ENCODE measurements around the gene FRMD3. TPM values are rescaled to one million over a fixed set of nuclear protein-coding genes. Genes with fewer than 3 reads are reported as not detected.

The FRMD3 gene
- total RNA-seq, 1 experiment from 2014 or later, result 1.9 TPM

GRCh38 chr9:83475741-83476140 lies 62.5 kb downstream of the FRMD3 start:
- H4K20me1 ChIP-seq (ENCODE audit: insufficient read depth), result no peaks in the 10 kb centered on the region
- no peak overlapping the region for H3K27ac ChIP-seq
- peaks cover 47% of the 10 kb centered on the region for H3K4me1 ChIP-seq (replicated peaks; ENCODE audit: insufficient read depth)
- DNase-seq, result no peak
- no peaks in the 10 kb centered on the region for H3K79me2 ChIP-seq (ENCODE audit: low read depth)
- intact Hi-C loops (cut with micrococcal nuclease; ENCODE audit: unreplicated experiment), result loop anchor here (10.0 kb wide), 1 partner anchor 91 kb away; no protein-coding TSS in a partner anchor
- ChIA-PET POLR2A (ENCODE audit: unreplicated experiment) (no interaction called here), CTCF (no interaction called here)
- H3K36me3 ChIP-seq (ENCODE audit: low read depth), result 0 out of 2 replicates have a peak, but pooled peaks cover 4% of the 10 kb centered on the region
- no peaks in the 10 kb centered on the region for H3K9me2 ChIP-seq (ENCODE audit: insufficient read depth)
- peaks cover 30% of the 10 kb centered on the region for H3F3A ChIP-seq (ENCODE audit: insufficient read depth, low read depth)
- no peak overlapping the region for H3K4me3 ChIP-seq
- no peak overlapping the region for H3K4me2 ChIP-seq
- H3K9me3 ChIP-seq (ENCODE audit: insufficient read depth, low read depth), result peaks cover 4% of the 10 kb centered on the region; the same call in 1 of the 2 replicates
- H3K27me3 ChIP-seq (ENCODE audit: insufficient read depth, low read depth), result no peaks in the 10 kb centered on the region
- BruUV-seq (replicated peaks), result no TSS peak
- H2AFZ ChIP-seq, result no peak overlapping the region
- no peak for TF ChIP-seq EZH2 (IDR thresholded peaks at IDR 0.05; ENCODE audit: low read depth)
- no peak for TF ChIP-seq CTCF (conservative IDR thresholded peaks at IDR 0.05)

- H3K4me1 ChIP-seq (replicated peaks; ENCODE audit: insufficient read depth), result peaks cover 50% of the 10 kb centered on the region
- peaks cover 30% of the 10 kb centered on the region for H3F3A ChIP-seq (ENCODE audit: insufficient read depth, low read depth)
- peak overlapping the region; percentile 88 for H3K27ac ChIP-seq
- no peak overlapping the region for H3K4me3 ChIP-seq
- CTCF ChIA-PET, result no interaction called here
- no peaks in the 10 kb centered on the region for H3K9me3 ChIP-seq (ENCODE audit: insufficient read depth, low read depth)
- intact Hi-C loops (cut with micrococcal nuclease; ENCODE audit: unreplicated experiment), result loop anchor here (5.0 to 10.0 kb wide), 2 partner anchors 63 to 90 kb away; partner anchors contain the start of gene FRMD3
- BruUV-seq (replicated peaks), result no TSS peak
- no peaks in the 10 kb centered on the region for H3K36me3 ChIP-seq (ENCODE audit: low read depth)
- H3K4me2 ChIP-seq, result peak overlapping the region; percentile 58; the same call in 1 of the 2 replicates
- H3K27me3 ChIP-seq (ENCODE audit: insufficient read depth, low read depth), result no peaks in the 10 kb centered on the region
- H3K9me2 ChIP-seq (ENCODE audit: insufficient read depth), result no peaks in the 10 kb centered on the region
- H2AFZ ChIP-seq, result no peak overlapping the region
- no peaks in the 10 kb centered on the region for H3K79me2 ChIP-seq (ENCODE audit: low read depth)
- POLR2A ChIA-PET (ENCODE audit: unreplicated experiment), result interaction anchor here (0.5 to 0.6 kb wide), 2 partner anchors 23 to 1454 kb away, joined by 5 to 11 read pairs; no protein-coding TSS in a partner anchor
- TF ChIP-seq EZH2 (IDR thresholded peaks at IDR 0.05; ENCODE audit: low read depth) (no peak), CTCF (conservative IDR thresholded peaks at IDR 0.05) (no peak)
- DNase-seq, result no peak
- H4K20me1 ChIP-seq (ENCODE audit: insufficient read depth), result no peaks in the 10 kb centered on the region
Measured at GRCh38 chr9:83474631-83475030, 63.6 kb downstream of the FRMD3 start.

GRCh38 chr9:83473488-83473971 lies 64.7 kb downstream of the FRMD3 start:
- Histone ChIP-seq H3K4me1 (replicated peaks; ENCODE audit: insufficient read depth) (peaks cover 50% of the 10 kb centered on the region), H3K79me2 (ENCODE audit: low read depth) (no peaks in the 10 kb centered on the region)
- no TSS peak for BruUV-seq (replicated peaks)

More at GRCh38 chr9:83473488-83473971, 64.7 kb downstream of the FRMD3 start:
- POLR2A ChIA-PET (ENCODE audit: unreplicated experiment), result no interaction called here
- intact Hi-C loops (cut with micrococcal nuclease; ENCODE audit: unreplicated experiment), result loop anchor here (5.0 to 10.0 kb wide), 2 partner anchors 64 to 89 kb away; partner anchors contain the start of gene FRMD3
- no peaks in the 10 kb centered on the region for H3K9me3 ChIP-seq (ENCODE audit: insufficient read depth, low read depth)
- no peaks in the 10 kb centered on the region for H3K27me3 ChIP-seq (ENCODE audit: insufficient read depth, low read depth)
- H2AFZ ChIP-seq, result 0 out of 2 replicates have a peak overlapping the region, but pooled peaks have one; percentile 12
- peaks cover 30% of the 10 kb centered on the region for H3F3A ChIP-seq (ENCODE audit: insufficient read depth, low read depth)
- H3K4me3 ChIP-seq, result peak overlapping the region; percentile 24; the same call in 1 of the 2 replicates
- CTCF ChIA-PET, result no interaction called here
- DNase-seq, result peak; percentile 14 to 87
- H3K36me3 ChIP-seq (ENCODE audit: low read depth), result no peaks in the 10 kb centered on the region
- peak overlapping the region; percentile 88 for H3K27ac ChIP-seq
- TF ChIP-seq CTCF (conservative IDR thresholded peaks at IDR 0.05) (no peak), EZH2 (IDR thresholded peaks at IDR 0.05; ENCODE audit: low read depth) (no peak)
- no peaks in the 10 kb centered on the region for H3K9me2 ChIP-seq (ENCODE audit: insufficient read depth)
- H4K20me1 ChIP-seq (ENCODE audit: insufficient read depth), result no peaks in the 10 kb centered on the region
- H3K4me2 ChIP-seq, result peak overlapping the region; percentile 58
